Activated CD4-positive, CD25-positive, alpha-beta regulatory T cell (primary cell): ENCODE data around the gene OR10K2.
"Not testable (repeated sequence)": the region's sequence is repeated elsewhere in the genome, so short reads cannot be mapped to it uniquely, and the experiment has no call there.

ENCODE experiments used
- DNase-seq, 4 experiments: peaks; one replicate each; lab custom pipeline; 2025; lab: John Stamatoyannopoulos, UW

OR10K2 gene

GRCh38 chr1:158426137-158426536, at the start of gene OR10K2:
Gene OR10K2 (minus strand): TSS chr1:158426237. CDS start chr1:158420866, 5,371 bp downstream.
- no peak for DNase-seq

GRCh38 chr1:158471920-158472319, 45.9 kb upstream of the OR10K2 start, which contains the start of gene OR10R2:
Gene OR10R2 (plus strand): TSS chr1:158472220. CDS start chr1:158472326, 106 bp downstream.
- no peak for DNase-seq

- DNase-seq, result no peak
Measured at GRCh38 chr1:158461534-158461933, 35.5 kb upstream of the OR10K2 start, which contains the start of gene OR10K1. Gene OR10K1 (plus strand): TSS chr1:158461834. CDS start chr1:158465562, 3,728 bp downstream.

GRCh38 chr1:158458263-158458662, 32.2 kb upstream of the OR10K2 start:
- DNase-seq, result no peak

GRCh38 chr1:158457246-158457645, 31.2 kb upstream of the OR10K2 start:
- DNase-seq, result no peak

- DNase-seq, result no peak
Measured at GRCh38 chr1:158454537-158454936, 28.5 kb upstream of the OR10K2 start.

GRCh38 chr1:158445376-158445775, 19.3 kb upstream of the OR10K2 start:
- DNase-seq, result no peak

GRCh38 chr1:158434741-158435140, 8.7 kb upstream of the OR10K2 start:
- no peak for DNase-seq

GRCh38 chr1:158430163-158430562, 4.1 kb upstream of the OR10K2 start:
- DNase-seq, result not testable (repeated sequence)

- DNase-seq, result no peak
Measured at GRCh38 chr1:158425027-158425426, 1.0 kb downstream of the OR10K2 start.

- no peak for DNase-seq
Measured at GRCh38 chr1:158422212-158422611, 3.8 kb downstream of the OR10K2 start.

- no peak for DNase-seq
Measured at GRCh38 chr1:158417586-158417985, 8.5 kb downstream of the OR10K2 start.

- no peak for DNase-seq
Measured at GRCh38 chr1:158414651-158415345, 11.2 kb downstream of the OR10K2 start.

- no peak for DNase-seq
Measured at GRCh38 chr1:158407092-158407491, 18.9 kb downstream of the OR10K2 start.

- DNase-seq, result no peak
Measured at GRCh38 chr1:158400871-158401270, 25.2 kb downstream of the OR10K2 start.

- no peak for DNase-seq
Measured at GRCh38 chr1:158398818-158399514, 27.1 kb downstream of the OR10K2 start, which contains the start of gene OR10T2. Gene OR10T2 (minus strand): TSS chr1:158399466. CDS start chr1:158399466, 0 bp downstream.

GRCh38 chr1:158396646-158397045, 29.4 kb downstream of the OR10K2 start:
- DNase-seq, result no peak

GRCh38 chr1:158393476-158393875, 32.6 kb downstream of the OR10K2 start:
- DNase-seq, result no peak

GRCh38 chr1:158391099-158391498, 34.9 kb downstream of the OR10K2 start:
- DNase-seq, result no peak

GRCh38 chr1:158390331-158390730, 35.7 kb downstream of the OR10K2 start:
- DNase-seq, result no peak

- DNase-seq, result no peak
Measured at GRCh38 chr1:158374860-158375259, 51.2 kb downstream of the OR10K2 start.

- DNase-seq, result not testable (repeated sequence)
Measured at GRCh38 chr1:158374101-158374500, 51.9 kb downstream of the OR10K2 start.
